Esophagus squamous epithelium (tissue), 5 donors: ENCODE data around the gene DUSP16. TPM values are rescaled to one million over a fixed set of nuclear protein-coding genes. Genes with fewer than 3 reads are reported as not detected.

Experiments
- DNase-seq: peaks from one replicate; lab custom pipeline; 2025; lab: John Stamatoyannopoulos, UW
- H3K27ac ChIP-seq, 4 donors: fragments of 200-600 bp; sonication (generic); one replicate each; pipeline ENCODE4 v1.5.1; 2016 to 2019; ENCODE audit warnings: mild to moderate bottlenecking in 1 of 4
- H3K27me3 ChIP-seq, 4 donors: fragments of 200-600 bp; sonication (generic); 1 replicate in 3 of 4; 2 replicates in 1 of 4; pipeline versions ENCODE4 v1.5.1 to v1.6.0; 2017 to 2021; ENCODE audit warnings: antibody characterized with exemption in 1 of 4
- H3K36me3 ChIP-seq, 3 donors: fragments of 200-600 bp; sonication (generic); one replicate each; pipeline ENCODE4 v1.5.1; 2016 to 2019
- H3K4me1 ChIP-seq, 3 donors: fragments of 200-600 bp; sonication (generic); one replicate each; pipeline ENCODE4 v1.5.1; 2017 to 2019
- H3K4me3 ChIP-seq, 4 donors: fragments of 200-600 bp; sonication (generic); 1 replicate in 3 of 4; 2 replicates in 1 of 4; pipeline ENCODE4 v1.5.1; 2016 to 2019; ENCODE audit warnings: mild to moderate bottlenecking in 2 of 4, moderate library complexity in 1 of 4
- H3K9me3 ChIP-seq, 3 donors: fragments of 200-600 bp; sonication (generic); one replicate each; pipeline ENCODE4 v1.5.1; 2016 to 2019
- CTCF ChIP-seq, 6 experiments: fragments of 450-650 bp in 4 of 6; fragments of 200-600 bp in 2 of 6; sonication (generic) in 2 of 6; IDR thresholded peaks; one replicate each; pipeline ENCODE4 v1.5.1; 2016 to 2019; ENCODE audit warnings: antibody characterized with exemption in 6 of 6, mild to moderate bottlenecking in 4 of 6, moderate library complexity in 4 of 6
- POLR2A ChIP-seq, 4 donors: fragments of 450-650 bp; IDR thresholded peaks; one replicate each; pipeline ENCODE4 v1.6.1; 2017; ENCODE audit warnings: antibody characterized with exemption in 4 of 4, mild to moderate bottlenecking in 4 of 4, moderate library complexity in 3 of 4
- WGBS, 2 donors: methylation state at CpG; one replicate each; pipeline ENCODE4 v1.1.5; 2018; 5-methylcytosine and 5-hydroxymethylcytosine counted together
- intact Hi-C: fragments of 100-400 bp; cut with DNase I; formaldehyde crosslinking; loops from one replicate; pipeline ENCODE4 v1.15.0; 2022
- total RNA-seq, 4 donors: library from RNA; depleted of rRNA; stranded (reverse); fragments of >200 nt; gene quantifications; one replicate each; pipeline ENCODE4 v1.1.0, GENCODE V29; 2016
- donor health status: DM: yes; HTN: yes; CAD: no.

DUSP16 gene
- total RNA-seq, 4 donors from 2014 or later, result 15.6 to 27.9 (median 16.5) TPM

GRCh38 chr12:12456637-12457036 is 106.0 kb downstream of the DUSP16 start:
- intact Hi-C loops, result no loop called here
- Histone ChIP-seq H3K36me3 (no peaks in the 10 kb centered on the region), H3K9me3 (no peaks in the 10 kb centered on the region), H3K27ac (no peak overlapping the region), H3K27me3 (no peaks in the 10 kb centered on the region), H3K4me1 (no peaks in the 10 kb centered on the region), H3K4me3 (no peak overlapping the region)
- TF ChIP-seq CTCF (IDR thresholded peaks at IDR 0.05), result no peak
- TF ChIP-seq POLR2A (IDR thresholded peaks at IDR 0.05), result no peak
- DNase-seq, result no peak
- 49 to 67% methylated on average over 5 of the region's 5 CpGs for WGBS, 2 donors

- peaks cover 0 to 5% (median 4%) of the 10 kb centered on the region in 3 donors for H3K4me1 ChIP-seq
- H3K27me3 ChIP-seq, result no peaks in the 10 kb centered on the region
- intact Hi-C loops, result no loop called here
- no peaks in the 10 kb centered on the region for H3K9me3 ChIP-seq
- TF ChIP-seq POLR2A (IDR thresholded peaks at IDR 0.05) (no peak), CTCF (IDR thresholded peaks at IDR 0.05) (no peak)
- no peaks in the 10 kb centered on the region for H3K36me3 ChIP-seq
- H3K27ac ChIP-seq, result no peak overlapping the region
- DNase-seq, result no peak
- no peak overlapping the region for H3K4me3 ChIP-seq
Observed at GRCh38 chr12:12454315-12454714, 108.3 kb downstream of the DUSP16 start.

GRCh38 chr12:12453635-12454034 is 109.0 kb downstream of the DUSP16 start:
- 85 to 94% methylated on average over 1 of the region's 1 CpG for WGBS, 2 donors
- DNase-seq, result no peak
- Histone ChIP-seq H3K27me3 (no peaks in the 10 kb centered on the region), H3K36me3 (no peaks in the 10 kb centered on the region), H3K4me1 (peaks cover 0 to 11% (median 4%) of the 10 kb centered on the region in 3 donors), H3K4me3 (no peak overlapping the region), H3K27ac (no peak overlapping the region), H3K9me3 (no peaks in the 10 kb centered on the region)
- TF ChIP-seq CTCF (IDR thresholded peaks at IDR 0.05) (no peak), POLR2A (IDR thresholded peaks at IDR 0.05) (no peak)
- intact Hi-C loops, result no loop called here

- Histone ChIP-seq H3K36me3 (no peaks in the 10 kb centered on the region), H3K9me3 (no peaks in the 10 kb centered on the region), H3K27ac (no peak overlapping the region), H3K27me3 (no peaks in the 10 kb centered on the region), H3K4me3 (no peak overlapping the region), H3K4me1 (peaks cover 0 to 11% (median 4%) of the 10 kb centered on the region in 3 donors)
- no peak for TF ChIP-seq POLR2A (IDR thresholded peaks at IDR 0.05)
- TF ChIP-seq CTCF (IDR thresholded peaks at IDR 0.05), result no peak
- no peak for DNase-seq
- 86 to 97% methylated on average over 10 to 21 of the region's 21 CpGs for WGBS, 2 donors
- intact Hi-C loops, result no loop called here
Observed at GRCh38 chr12:12452326-12452902, 110.2 kb downstream of the DUSP16 start.

GRCh38 chr12:12451098-12451497 is 111.6 kb downstream of the DUSP16 start:
- Histone ChIP-seq H3K27me3 (no peaks in the 10 kb centered on the region), H3K9me3 (no peaks in the 10 kb centered on the region), H3K4me1 (peaks cover 0 to 11% (median 4%) of the 10 kb centered on the region in 3 donors), H3K27ac (no peak overlapping the region), H3K36me3 (no peaks in the 10 kb centered on the region), H3K4me3 (no peak overlapping the region)
- WGBS, 2 donors, result 94% methylated on average over 4 of the region's 4 CpGs
- intact Hi-C loops, result no loop called here
- DNase-seq, result no peak
- TF ChIP-seq POLR2A (IDR thresholded peaks at IDR 0.05) (no peak), CTCF (IDR thresholded peaks at IDR 0.05) (no peak)
